Endothelial cell of umbilical vein (primary cell): ENCODE measurements around the gene TMEM270. TPM values are rescaled to one million over a fixed set of nuclear protein-coding genes. Genes with fewer than 3 reads are reported as not detected.

ENCODE experiments used
- BruUV-seq: library from RNA; stranded (reverse); fragments of 400-500 nt; replicated peaks from 2 replicates; lab custom pipeline; 2021; lab: Mats Ljungman, UMichigan
- CTCF ChIA-PET: fragments of 300-600, 350-600 bp; sonication (Branson Sonifier 250); formaldehyde crosslinking; loops from one replicate; lab custom pipeline; 2021; ENCODE audit warnings: antibody characterized with exemption, inconsistent platforms; lab: Charles Lee
- POLR2A ChIA-PET: fragments of 300-600, 350-600 bp; sonication (Branson Sonifier 250); formaldehyde crosslinking; loops from one replicate; lab custom pipeline; 2021; ENCODE audit warnings: antibody characterized with exemption, inconsistent platforms; lab: Charles Lee
- DNase-seq: peaks from one replicate; pipeline ENCODE4 v3.0.0-alpha.2; 2011; ENCODE audit warnings: low read depth, low spot score
- FAIRE-seq: peaks from 2 replicates; lab custom pipeline; 2011; peaks lifted over from hg19 to GRCh38; lab: Jason Lieb, UNC
- H2AFZ ChIP-seq: 2 replicates; pipeline ENCODE4 v1.6.0; 2012; ENCODE audit warnings: low read depth, low read length, control low read depth, inconsistent platforms
- H3K27ac ChIP-seq: 2 replicates; pipeline ENCODE4 v1.5.1; 2011; ENCODE audit warnings: low read depth, mild to moderate bottlenecking, control low read depth, low read length, moderate library complexity; ENCODE audit not compliant: insufficient read depth
- H3K27me3 ChIP-seq, 2 experiments: 2 replicates each; pipeline versions ENCODE4 v1.6.0 to v1.6.1; 2011; ENCODE audit warnings: low read length in 2 of 2, mixed read lengths in 1 of 2; ENCODE audit not compliant: control insufficient read depth in 2 of 2, insufficient read depth in 2 of 2
- H3K36me3 ChIP-seq, 2 experiments: 2 replicates in 1 of 2; 3 replicates in 1 of 2; pipeline ENCODE4 v1.5.1; 2011; ENCODE audit warnings: low read length in 2 of 2, mild to moderate bottlenecking in 1 of 2, moderate library complexity in 1 of 2; ENCODE audit not compliant: control insufficient read depth in 2 of 2, insufficient read depth in 2 of 2; ENCODE audit errors: extremely low read depth in 1 of 2
- H3K4me1 ChIP-seq: 3 replicates; pipeline ENCODE4 v1.5.1; 2011; ENCODE audit warnings: mild to moderate bottlenecking, low read length; ENCODE audit not compliant: control insufficient read depth, insufficient read depth; ENCODE audit errors: extremely low read depth
- H3K4me2 ChIP-seq: 2 replicates; pipeline ENCODE4 v1.6.1; 2011; ENCODE audit warnings: low read length, control low read depth, mixed read lengths; ENCODE audit not compliant: insufficient read depth
- H3K4me3 ChIP-seq, 3 experiments: fragments of 200-600 bp in 1 of 3; sonication (generic), shearing (Covaris generic) in 1 of 3; replicated peaks in 1 of 3; 2 replicates each; pipeline ENCODE4 v1.5.1; 2011 to 2016; ENCODE audit warnings: control low read depth in 3 of 3, low read length in 3 of 3, mild to moderate bottlenecking in 2 of 3, inconsistent platforms in 1 of 3, low read depth in 1 of 3, moderate library complexity in 1 of 3; ENCODE audit not compliant: insufficient read depth in 1 of 3
- H3K79me2 ChIP-seq: 2 replicates; pipeline ENCODE4 v1.6.0; 2012; ENCODE audit warnings: low read length, inconsistent platforms; ENCODE audit not compliant: control insufficient read depth, insufficient read depth
- H3K9ac ChIP-seq: replicated peaks from 2 replicates; pipeline ENCODE3; 2011; ENCODE audit warnings: low read length, control low read depth; ENCODE audit not compliant: insufficient read depth; ENCODE audit errors: extremely low read depth
- H3K9me1 ChIP-seq: replicated peaks from 3 replicates; pipeline ENCODE4 v1.6.0; 2011; ENCODE audit warnings: mild to moderate bottlenecking, low read length; ENCODE audit not compliant: control insufficient read depth, insufficient read depth; ENCODE audit errors: extremely low read depth
- H3K9me3 ChIP-seq: replicated peaks from 2 replicates; pipeline ENCODE4 v1.5.1; 2012; ENCODE audit warnings: low read length, inconsistent platforms; ENCODE audit not compliant: control insufficient read depth, insufficient read depth
- H4K20me1 ChIP-seq: replicated peaks from 2 replicates; pipeline ENCODE3; 2011; ENCODE audit warnings: mild to moderate bottlenecking, low read length; ENCODE audit not compliant: control insufficient read depth, insufficient read depth; ENCODE audit errors: extremely low read depth
- CTCF ChIP-seq, 2 donors: IDR thresholded peaks; 1 replicate in 1 of 2; 2 replicates in 1 of 2; pipeline ENCODE4 v1.5.1; 2011; ENCODE audit warnings: low read length in 2 of 2, mild to moderate bottlenecking in 2 of 2, moderate library complexity in 2 of 2, control low read depth in 1 of 2, inconsistent platforms in 1 of 2, low read depth in 1 of 2; ENCODE audit not compliant: insufficient read depth in 1 of 2; ENCODE audit errors: extremely low read depth in 1 of 2
- EZH2 ChIP-seq: IDR thresholded peaks from 2 replicates; pipeline ENCODE4 v1.6.1; 2012; ENCODE audit warnings: borderline replicate concordance, low read depth, mild to moderate bottlenecking, moderate library complexity, low read length, inconsistent platforms; ENCODE audit not compliant: severe bottlenecking
- FOS ChIP-seq: IDR thresholded peaks from 2 replicates; pipeline ENCODE4 v1.6.1; 2011; ENCODE audit warnings: mild to moderate bottlenecking, low read length, moderate library complexity, borderline replicate concordance; ENCODE audit not compliant: insufficient read depth
- GATA2 ChIP-seq: IDR thresholded peaks from 2 replicates; pipeline ENCODE4 v1.7.0; 2011; ENCODE audit warnings: low read depth, mild to moderate bottlenecking, moderate library complexity, mixed read lengths, low read length; ENCODE audit not compliant: insufficient read length, insufficient read depth
- JUN ChIP-seq: IDR thresholded peaks from 2 replicates; pipeline ENCODE4 v1.6.1; 2011; ENCODE audit warnings: borderline replicate concordance, low read depth; ENCODE audit not compliant: insufficient read length, insufficient read depth
- MYC ChIP-seq: IDR thresholded peaks from one replicate; pipeline ENCODE4 v1.6.1; 2011; ENCODE audit warnings: mild to moderate bottlenecking, low read depth, low read length
- POLR2A ChIP-seq: IDR thresholded peaks from 2 replicates; pipeline ENCODE4 v1.6.1; 2012; ENCODE audit warnings: low read depth, mild to moderate bottlenecking, control low read depth, low read length
- POLR2AphosphoS5 ChIP-seq: IDR thresholded peaks from 2 replicates; pipeline ENCODE4 v1.6.1; 2012; ENCODE audit warnings: low read depth, mild to moderate bottlenecking, control low read depth, low read length, moderate library complexity; ENCODE audit not compliant: insufficient read depth
- dilution Hi-C: fragments of 300-500 bp; cut with MboI; formaldehyde crosslinking; loops from one replicate; pipeline ENCODE4 v1.15.0; 2019; ENCODE audit warnings: low sequenced_read_pairs; ENCODE audit not compliant: extremely low pct_ligation_motif_present
- intact Hi-C: fragments of 100-400 bp; cut with micrococcal nuclease; formaldehyde crosslinking; loops from one replicate; pipeline ENCODE4 v1.10.0; 2022
- polyA plus RNA-seq, 4 experiments: library from polyadenylated mRNA; depleted of rRNA in 3 of 4; stranded (reverse) in 3 of 4; unstranded in 1 of 4; fragments of >200 nt; gene quantifications; 2 replicates each; pipeline versions ENCODE4 v1.2.1 to v1.2.3, GENCODE V29; 2011 to 2012; ENCODE audit warnings: missing spikeins in 1 of 4
- total RNA-seq: library from RNA; stranded (reverse); gene quantifications from 2 replicates; pipeline ENCODE4 v1.2.3, GENCODE V29; 2021
- TF ChIP-seq, protein P1 (sequence below): IDR thresholded peaks from 2 replicates; pipeline ENCODE4 v1.6.1; 2011; ENCODE audit not compliant: insufficient read depth, insufficient read length

TMEM270 gene
- total and polyA plus RNA-seq, 2 donors (not counting 3 experiments of a cell fraction or from before 2014, with no cell fraction given), result not detected

GRCh38 chr7:73893342-73894101 lies 32.6 kb downstream of the TMEM270 start:
- no peak overlapping the region for H3K4me2 ChIP-seq
- TF ChIP-seq EZH2 (no peak), GATA2 (no peak), FOS (no peak)
- POLR2A ChIA-PET, result no interaction called here
- no peak overlapping the region for H3K9ac ChIP-seq
- dilution Hi-C loops (no loop called here), intact Hi-C loops (no loop called here)
- no peaks in the 10 kb centered on the region for H3K36me3 ChIP-seq
- H4K20me1 ChIP-seq, result no peaks in the 10 kb centered on the region
- H2AFZ ChIP-seq, result no peak overlapping the region
- no peaks in the 10 kb centered on the region for H3K4me1 ChIP-seq
- no peak overlapping the region for H3K4me3 ChIP-seq
- H3K9me3 ChIP-seq, result no peaks in the 10 kb centered on the region
- BruUV-seq, result no TSS peak
- H3K27ac ChIP-seq, result no peak overlapping the region
- CTCF ChIA-PET, result interaction anchor here (3.0 kb wide), 1 partner anchor 133 kb away, joined by 20 read pairs; no protein-coding TSS in a partner anchor
- H3K9me1 ChIP-seq, result no peaks in the 10 kb centered on the region
- H3K79me2 ChIP-seq, result no peaks in the 10 kb centered on the region
- no peaks in the 10 kb centered on the region for H3K27me3 ChIP-seq
- DNase-seq, result no peak
- no peak for FAIRE-seq

DNA sequence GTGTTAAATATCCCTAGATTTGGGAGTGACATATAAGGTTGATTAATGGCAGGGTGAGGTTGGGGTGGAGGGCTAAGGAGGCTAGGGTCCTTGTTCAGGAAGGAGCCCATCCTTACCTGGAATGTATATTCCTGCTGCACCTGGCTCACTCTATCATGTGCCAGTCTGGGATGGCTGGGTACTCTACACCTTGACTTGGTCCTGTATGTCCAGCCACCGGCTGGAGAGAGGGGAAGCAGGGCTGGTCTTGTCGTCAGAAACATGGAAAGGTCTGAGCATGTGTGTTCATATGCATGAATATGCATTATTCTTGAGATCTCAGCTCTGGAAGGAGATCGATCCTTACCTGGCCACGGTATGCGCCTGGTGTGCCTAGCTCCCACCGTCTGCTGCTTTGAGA lies 33.2 kb downstream of the TMEM270 start:
- Histone ChIP-seq H3K27me3 (no peaks in the 10 kb centered on the region), H3K79me2 (no peaks in the 10 kb centered on the region), H3K4me1 (no peaks in the 10 kb centered on the region), H3K9ac (no peak overlapping the region), H3K36me3 (no peaks in the 10 kb centered on the region), H3K4me2 (no peak overlapping the region), H2AFZ (no peak overlapping the region), H3K4me3 (no peak overlapping the region), H4K20me1 (no peaks in the 10 kb centered on the region), H3K27ac (no peak overlapping the region), H3K9me1 (no peaks in the 10 kb centered on the region), H3K9me3 (no peaks in the 10 kb centered on the region)
- dilution Hi-C loops, result no loop called here
- BruUV-seq, result no TSS peak
- TF ChIP-seq EZH2 (no peak), MYC (no peak), GATA2 (no peak), JUN (no peak), CTCF (IDR thresholded peaks at IDR 0.05; ENCODE audit: extremely low read depth in 1 of 2, insufficient read depth in 1 of 2, low read depth in 1 of 2, low read length in 2 of 2) (no peak), FOS (no peak), POLR2A (no peak), POLR2AphosphoS5 (no peak)
- TF ChIP-seq, protein P1, sequence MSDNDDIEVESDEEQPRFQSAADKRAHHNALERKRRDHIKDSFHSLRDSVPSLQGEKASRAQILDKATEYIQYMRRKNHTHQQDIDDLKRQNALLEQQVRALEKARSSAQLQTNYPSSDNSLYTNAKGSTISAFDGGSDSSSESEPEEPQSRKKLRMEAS, result no peak
- DNase-seq (no peak), FAIRE-seq (no peak)
- intact Hi-C loops, result no loop called here
- CTCF ChIA-PET, result no interaction called here
- POLR2A ChIA-PET, result no interaction called here
